Epidermal melanocyte (primary cell): ENCODE results near the gene GEMIN7.

Experiments
- DNase-seq: peaks from one replicate; pipeline ENCODE4 v3.0.0; 2011; ENCODE audit warnings: low spot score; ENCODE audit not compliant: insufficient read length

Gene GEMIN7

DNA sequence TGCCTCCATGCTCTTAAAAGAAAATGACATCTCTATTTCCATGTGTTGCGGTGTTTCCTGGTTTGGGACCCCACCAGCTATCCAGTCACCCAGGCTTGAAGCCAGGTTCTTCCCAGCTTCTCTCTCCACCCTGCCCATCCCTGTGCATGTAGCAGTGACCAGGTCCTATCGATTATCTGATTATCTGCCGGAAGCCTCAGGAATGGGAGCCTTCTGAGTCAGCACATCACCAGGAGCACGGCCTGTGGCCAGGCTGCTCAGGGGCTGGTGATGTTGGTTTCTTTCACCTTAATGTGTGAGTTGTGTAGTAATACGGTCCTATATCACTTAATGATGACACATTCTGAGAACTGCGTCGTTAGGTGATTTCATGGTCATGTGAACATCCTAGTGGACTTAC lies 47.6 kb downstream of the GEMIN7 start:
- no peak for DNase-seq

DNA sequence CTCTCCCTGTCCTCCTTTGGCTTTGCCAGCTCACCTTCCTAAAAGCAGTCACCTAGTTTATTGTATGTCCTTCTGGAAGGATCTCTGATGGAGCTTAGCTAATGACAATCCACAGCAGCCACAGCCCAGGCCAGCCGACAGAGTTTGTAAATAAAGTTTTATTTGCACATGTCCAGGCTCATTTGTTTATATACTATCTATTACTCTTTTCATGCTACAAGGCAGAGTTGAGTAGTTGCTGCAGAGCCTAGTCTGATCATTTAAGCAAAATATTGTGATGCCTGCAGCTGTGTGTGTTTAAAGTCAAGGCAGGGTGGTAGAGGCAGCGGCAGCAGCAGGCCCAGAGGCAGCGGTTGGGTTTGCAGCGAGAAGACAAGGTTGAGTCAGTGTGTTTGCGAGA lies 49.1 kb downstream of the GEMIN7 start:
- DNase-seq = no peak

DNA sequence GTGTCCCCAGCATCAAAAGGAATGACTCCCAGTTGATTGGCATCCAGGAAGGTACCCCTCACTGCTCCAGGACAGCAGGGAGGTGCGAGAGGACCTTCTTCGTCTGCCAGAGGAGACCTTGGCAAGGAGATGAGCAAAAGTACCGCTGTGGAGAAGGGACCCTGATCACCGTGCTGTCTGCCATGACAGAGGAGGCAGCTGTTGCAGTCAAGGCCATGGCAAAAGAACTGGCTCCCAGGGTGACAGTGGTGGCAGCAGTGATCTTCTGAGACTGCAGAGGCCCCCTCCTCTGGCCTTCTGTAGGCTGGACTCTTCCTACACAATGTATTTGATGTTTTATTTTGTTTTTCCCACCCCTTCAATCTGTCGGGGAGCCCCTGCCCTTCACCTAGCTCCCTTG lies 49.7 kb downstream of the GEMIN7 start:
- DNase-seq = no peak

DNA sequence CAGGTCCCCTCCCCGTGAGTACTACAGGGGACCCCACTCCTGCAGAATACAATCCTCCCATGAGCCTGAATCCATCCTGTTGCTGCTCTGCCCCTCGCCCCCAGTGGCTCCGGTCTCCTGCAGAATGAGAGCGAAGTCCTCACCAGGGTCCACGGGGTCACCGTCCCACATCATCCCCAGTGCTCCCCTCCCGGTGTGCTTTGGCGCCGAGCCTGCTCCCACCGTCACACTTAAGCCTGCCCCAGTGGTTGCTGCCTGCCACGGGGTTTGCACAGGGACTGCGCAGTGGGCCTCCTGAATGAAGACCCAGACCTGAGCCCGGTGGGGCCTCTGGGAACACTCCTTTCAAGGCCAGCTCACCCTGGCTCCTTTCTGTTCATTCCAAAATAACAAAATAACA lies 51.2 kb downstream of the GEMIN7 start:
- no peak for DNase-seq

DNA sequence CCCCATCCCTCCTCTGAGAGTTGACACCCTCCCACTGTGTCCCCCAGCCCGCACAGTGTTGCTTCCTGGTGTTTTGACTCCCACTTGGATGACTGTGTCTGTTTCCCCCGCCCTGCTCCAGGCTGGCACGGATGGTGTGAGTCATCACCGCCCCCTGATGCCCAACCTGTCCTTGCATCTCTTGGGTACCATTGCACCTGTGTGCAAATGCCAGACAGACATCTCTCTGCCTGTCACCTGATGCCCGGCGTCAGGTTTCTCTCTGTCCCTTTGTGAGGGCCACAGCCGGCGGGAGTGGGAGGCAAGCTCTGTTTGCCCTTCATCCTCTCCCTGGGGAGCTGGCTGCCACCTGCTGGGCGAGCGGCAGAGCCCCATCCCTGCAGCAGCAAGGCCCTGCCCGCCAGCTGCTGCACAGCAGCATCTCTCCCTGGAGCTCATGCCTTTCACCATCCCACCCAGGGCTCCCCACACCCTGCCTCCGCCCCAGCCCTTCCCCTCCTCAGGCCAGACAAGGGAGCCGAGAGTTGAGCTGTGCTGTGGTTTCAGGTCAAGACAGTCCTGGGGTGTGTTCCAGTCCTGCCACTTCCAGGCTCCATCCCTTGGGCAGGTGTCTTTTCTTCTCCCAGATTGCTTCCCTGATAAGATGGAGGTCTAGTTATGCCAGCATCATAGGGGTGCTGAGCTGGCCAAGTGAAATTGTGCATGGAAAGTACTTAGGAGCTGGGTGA lies 52.0 kb downstream of the GEMIN7 start:
- no peak for DNase-seq

DNA sequence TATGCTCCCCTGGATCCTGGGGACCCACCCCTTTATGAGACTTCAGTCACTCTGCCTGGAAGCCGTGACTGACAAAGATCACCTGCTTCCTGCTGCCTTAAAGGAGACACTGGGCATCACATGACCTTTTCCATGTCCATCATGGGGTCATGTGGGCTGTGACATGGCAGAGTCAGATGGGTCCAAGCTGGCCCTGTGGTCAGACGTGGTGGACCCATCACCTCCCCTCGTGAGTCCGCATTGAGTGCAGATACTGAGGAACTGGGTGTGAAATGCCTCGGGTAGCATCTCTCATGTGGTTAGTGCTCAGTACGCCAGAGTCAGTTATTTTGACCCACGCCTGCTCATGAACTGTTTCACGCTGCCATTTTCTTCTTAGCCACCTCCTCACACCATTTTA lies 54.6 kb downstream of the GEMIN7 start:
- DNase-seq = no peak

DNA sequence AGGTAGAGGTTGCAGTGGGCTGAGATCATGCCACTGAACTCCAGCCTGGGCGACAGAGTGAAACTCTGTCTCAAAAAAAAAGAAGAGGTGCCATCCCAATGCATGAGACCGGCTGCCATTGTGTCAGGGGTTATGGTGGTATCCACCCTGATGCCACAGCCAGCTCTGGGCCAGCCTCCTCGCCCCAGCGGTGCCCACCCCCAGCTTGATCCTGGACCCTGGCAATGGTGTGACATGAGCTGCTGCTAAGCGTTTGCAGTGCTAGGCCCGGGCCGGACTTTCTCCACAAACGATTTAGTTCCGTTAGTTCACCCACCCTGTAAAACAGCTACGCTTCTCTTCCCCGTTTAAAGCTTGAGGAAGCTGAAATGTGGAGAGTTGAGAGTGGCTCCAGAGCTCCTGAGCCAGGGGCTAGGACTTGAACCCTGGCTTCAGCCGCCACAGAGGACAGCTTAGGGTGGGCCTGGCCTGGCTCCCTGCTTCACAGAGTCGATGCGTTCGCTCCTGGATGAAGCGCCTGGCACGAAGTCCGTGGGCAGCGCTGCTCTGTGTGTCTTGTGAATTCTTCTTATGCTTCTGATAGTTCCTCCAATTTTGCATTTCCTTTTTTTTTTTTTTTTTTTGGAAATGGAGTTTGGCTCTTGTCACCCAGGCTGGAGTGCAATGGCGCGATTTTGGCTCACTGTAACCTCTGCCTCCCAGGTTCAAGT lies 56.3 kb downstream of the GEMIN7 start:
- DNase-seq = no peak

DNA sequence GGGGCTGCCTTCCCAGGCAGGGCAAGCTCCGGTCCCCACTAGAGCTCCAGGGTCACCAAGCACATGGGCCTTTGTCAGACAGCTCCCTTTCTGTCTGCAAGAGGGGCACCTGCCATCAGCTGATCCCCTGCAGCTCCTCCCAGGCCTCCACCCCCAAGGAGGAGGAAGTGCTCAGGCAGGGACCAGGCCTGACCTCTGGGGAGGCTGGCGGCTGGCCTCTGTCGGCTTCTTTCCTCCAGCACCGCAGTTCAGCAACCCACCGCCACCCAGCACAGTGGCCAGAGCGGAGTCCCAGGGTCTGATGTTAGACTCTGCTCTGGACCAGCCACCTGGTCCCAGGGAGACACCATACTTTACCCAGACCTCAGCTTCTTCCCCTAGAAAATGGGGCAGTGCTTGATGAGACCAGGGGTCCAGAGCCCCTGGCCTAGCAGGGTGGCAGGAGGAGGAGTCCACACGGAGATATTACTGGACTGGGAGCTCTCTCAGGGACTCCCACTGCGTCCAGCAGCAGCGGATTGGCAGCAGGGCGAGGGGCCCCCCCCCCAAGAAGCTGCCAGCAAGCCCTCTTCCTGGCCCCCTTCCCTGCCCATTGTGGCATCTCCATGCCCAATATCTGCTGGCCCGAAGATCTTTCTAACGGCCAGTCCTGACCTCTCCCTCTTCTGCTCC lies 57.6 kb downstream of the GEMIN7 start:
- DNase-seq = no peak

DNA sequence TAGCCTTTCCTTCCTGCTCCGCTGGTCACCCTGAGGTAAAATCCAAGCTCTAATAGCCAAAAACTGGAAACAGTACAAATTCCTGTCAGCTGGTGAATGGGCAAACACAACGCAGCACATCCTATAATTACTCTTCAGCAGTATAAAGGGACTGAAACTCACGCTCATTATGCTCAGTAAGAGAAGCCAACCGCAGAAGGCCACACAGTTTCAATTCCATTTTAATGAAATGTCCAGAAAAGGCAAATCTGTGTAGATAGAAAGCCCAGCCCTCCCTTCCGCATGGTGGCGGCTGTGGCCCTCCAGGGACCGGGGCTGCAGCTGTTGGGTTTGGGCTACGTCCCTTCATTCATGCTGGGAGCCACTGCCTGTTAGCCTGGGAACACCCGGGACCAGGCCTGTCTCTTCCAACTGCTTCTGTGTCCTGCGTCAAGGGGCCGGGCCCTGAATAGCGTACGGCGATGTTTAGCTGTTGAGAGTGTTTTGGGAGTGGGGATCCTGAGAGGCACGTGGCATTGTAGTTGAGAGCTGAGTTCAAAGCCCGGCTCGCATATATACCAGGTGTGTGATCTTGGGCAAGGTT lies 58.2 kb downstream of the GEMIN7 start:
- peak; percentile 84 for DNase-seq

DNA sequence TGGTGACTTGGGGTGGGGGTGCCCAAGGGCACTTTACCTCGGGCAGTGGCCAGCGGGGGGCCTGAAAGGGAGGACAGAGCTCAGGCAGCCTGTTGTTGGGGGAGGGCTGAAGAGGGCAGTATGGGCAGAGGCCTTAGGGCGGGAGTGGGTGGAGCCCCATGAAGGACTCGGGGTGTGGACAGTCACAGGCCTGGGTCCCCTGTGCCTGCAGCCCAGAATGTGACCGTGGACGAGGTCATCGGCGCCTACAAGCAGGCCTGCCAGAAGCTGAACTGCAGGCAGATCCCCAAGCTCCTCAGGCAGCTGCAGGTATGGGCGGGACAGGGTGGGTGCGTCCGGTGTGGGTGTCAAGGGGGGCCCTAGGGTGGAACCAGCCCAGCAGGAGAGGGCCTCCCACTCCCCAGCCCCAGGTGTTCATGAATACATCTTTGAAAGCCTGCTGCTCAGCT lies 59.3 kb downstream of the GEMIN7 start:
- no peak for DNase-seq

DNA sequence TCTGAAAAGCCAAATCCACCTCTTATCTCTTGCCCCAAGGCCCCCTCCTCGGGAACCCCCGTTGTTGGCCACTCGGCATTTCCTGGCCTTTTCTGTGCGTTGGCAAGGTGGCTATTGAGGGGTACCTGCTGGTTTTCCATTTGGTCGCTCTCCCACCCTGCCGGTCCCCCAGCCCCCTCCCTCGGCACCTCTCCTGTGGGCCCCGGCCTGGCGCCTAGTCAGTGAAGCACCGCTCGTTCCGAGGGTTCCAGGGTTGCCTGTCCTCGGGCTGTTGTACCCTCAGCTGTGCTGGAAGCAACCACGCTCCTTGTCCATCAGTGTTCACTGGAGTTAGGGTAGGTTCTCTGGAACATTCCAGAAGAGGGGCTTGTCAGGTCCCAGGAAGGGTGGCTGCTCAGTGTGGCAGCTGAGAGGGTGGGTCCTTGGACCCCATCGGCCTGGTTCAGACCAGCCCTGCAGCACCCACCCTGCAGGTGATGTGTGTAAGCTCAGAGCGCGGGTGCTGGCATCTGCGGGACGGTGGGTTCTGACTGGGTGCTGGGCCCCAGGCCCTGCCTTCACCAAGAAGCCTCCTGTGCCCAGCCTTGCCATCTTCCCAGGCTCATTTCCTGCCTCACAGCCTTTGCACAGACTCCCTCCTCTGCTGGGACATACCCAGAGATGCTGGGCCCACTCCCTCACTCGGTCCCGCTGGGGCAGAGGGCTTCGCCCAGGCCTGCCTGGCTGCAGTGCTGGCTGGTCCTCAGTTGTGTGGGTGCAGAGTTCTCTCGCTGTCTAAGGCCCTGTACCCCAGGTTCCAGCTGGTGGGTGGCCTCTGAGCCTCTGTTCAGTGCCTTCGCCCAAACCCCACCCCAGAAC lies 60.5 kb downstream of the GEMIN7 start:
- no peak for DNase-seq

DNA sequence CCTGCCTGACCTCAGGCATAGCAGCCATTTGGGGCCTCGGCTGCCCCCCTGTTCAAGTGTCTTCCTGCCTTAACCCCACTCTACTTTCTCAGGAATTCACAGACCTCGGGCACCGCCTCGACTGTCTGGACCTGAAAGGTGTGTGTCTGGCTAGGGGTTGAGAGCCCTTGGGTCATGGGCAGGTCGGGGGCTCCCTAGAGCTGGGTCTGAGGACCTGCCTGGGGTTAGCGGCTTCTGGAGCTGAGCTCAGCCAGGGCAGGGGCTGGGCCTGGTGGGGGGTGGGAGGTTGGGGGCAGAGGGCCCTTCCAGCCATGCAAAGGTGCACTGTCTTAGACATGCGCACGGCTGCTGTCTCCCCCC lies 61.1 kb downstream of the GEMIN7 start:
- no peak for DNase-seq

DNA sequence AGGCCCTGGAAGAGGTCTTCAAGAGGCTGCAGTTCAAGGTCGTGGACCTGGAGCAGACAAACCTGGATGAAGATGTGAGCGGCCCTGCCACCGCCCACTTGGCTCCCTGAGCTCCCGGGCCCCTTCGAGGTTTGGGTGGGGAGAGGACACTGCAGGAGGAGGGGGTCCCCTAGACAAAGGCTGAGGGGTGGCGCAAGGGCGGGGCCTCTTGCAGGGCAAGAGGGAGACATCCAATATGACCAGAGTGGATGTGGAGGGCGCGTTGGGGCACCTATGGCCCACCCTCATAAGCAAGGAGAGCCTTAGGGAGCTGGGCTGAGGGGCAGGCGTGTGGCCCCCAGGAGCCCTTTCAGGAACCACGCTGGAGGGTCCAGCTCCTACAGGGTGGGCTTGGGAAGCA lies 61.5 kb downstream of the GEMIN7 start:
- DNase-seq = peak; percentile 14
